Activated naive CD4-positive, alpha-beta T cell treated with anti-CD3 and anti-CD28 coated beads, Interleukin-2, amount 10 ng/mL, durations not matched to agents 7 days and 5 days (primary cell): ENCODE results near the gene TMEM242.

Experiments
- CTCF ChIA-PET: fragments of 350-600 bp; sonication (Branson Sonifier 250); formaldehyde crosslinking; loops from one replicate; lab custom pipeline; 2021; ENCODE audit warnings: antibody characterized with exemption; lab: Charles Lee
- DNase-seq: peaks from one replicate; pipeline ENCODE4 v3.0.0-alpha.2; 2020
- H3K27ac Mint-ChIP-seq: one replicate; pipeline ENCODE4 v1.8.0; 2021; ENCODE audit warnings: mild to moderate bottlenecking, moderate library complexity, mixed read lengths
- H3K27me3 Mint-ChIP-seq: one replicate; pipeline ENCODE4 v1.8.0; 2021; ENCODE audit warnings: mild to moderate bottlenecking, mixed read lengths
- H3K36me3 Mint-ChIP-seq: one replicate; pipeline ENCODE4 v1.8.0; 2021; ENCODE audit warnings: mixed read lengths
- H3K4me1 Mint-ChIP-seq: one replicate; pipeline ENCODE4 v1.8.0; 2021; ENCODE audit warnings: mixed read lengths
- H3K4me3 Mint-ChIP-seq: one replicate; pipeline ENCODE4 v1.8.0; 2021; ENCODE audit warnings: mild to moderate bottlenecking, moderate library complexity, mixed read lengths
- H3K9me3 Mint-ChIP-seq: one replicate; pipeline ENCODE4 v1.8.0; 2021; ENCODE audit warnings: mixed read lengths

The TMEM242 gene

DNA sequence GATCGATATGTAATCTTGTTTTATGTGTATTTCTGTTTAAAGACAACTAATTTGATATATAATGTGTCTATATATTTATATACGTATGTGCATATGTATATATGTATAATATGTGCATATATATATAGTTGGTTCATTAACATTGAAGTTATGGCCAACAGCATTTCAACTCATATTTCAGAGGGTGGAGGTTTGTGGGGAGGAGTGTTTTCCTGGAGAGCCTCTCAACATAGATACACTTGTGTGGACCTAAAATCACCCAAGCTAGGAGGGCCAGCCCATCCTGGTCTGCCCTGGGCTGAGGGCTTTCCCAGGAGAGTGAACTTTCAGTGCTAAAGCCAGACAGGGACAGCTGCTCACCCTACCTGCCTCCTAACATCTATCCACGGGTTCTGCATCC lies 68.8 kb downstream of the TMEM242 start:
- Mint-ChIP-seq H3K27ac (no peak overlapping the region), H3K4me1 (no peaks in the 10 kb centered on the region), H3K4me3 (no peak overlapping the region), H3K27me3 (peaks cover 54% of the 10 kb centered on the region), H3K9me3 (no peaks in the 10 kb centered on the region), H3K36me3 (no peaks in the 10 kb centered on the region)
- no peak for DNase-seq
- CTCF ChIA-PET: interaction anchor here (1.2 kb wide), 1 partner anchor 18 kb away, joined by 3 read pairs; no protein-coding TSS in a partner anchor

DNA sequence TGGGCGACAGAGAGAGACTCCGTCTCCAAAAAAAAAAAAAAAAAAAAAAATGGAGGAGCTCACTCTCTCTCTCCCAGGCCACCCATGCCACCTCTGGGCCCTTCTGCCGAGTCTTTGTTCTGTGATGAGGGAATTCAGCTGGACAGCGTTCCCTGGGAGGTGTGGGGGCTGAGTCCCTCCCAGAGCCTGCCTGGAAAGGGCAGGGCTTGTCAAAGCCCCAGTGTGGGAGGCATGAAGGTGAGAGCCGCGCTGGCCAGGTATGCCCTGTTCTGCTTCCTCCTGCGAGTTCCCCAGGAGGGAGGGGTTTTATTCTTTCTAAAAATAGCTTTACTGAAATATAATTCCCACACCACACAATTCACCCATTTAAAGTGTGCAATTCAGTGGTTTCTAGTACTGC lies 69.6 kb downstream of the TMEM242 start:
- CTCF ChIA-PET: interaction anchor here (1.2 kb wide), 1 partner anchor 19 kb away, joined by 3 read pairs; no protein-coding TSS in a partner anchor
- Mint-ChIP-seq H3K36me3 (no peaks in the 10 kb centered on the region), H3K9me3 (no peaks in the 10 kb centered on the region), H3K27me3 (peaks cover 57% of the 10 kb centered on the region), H3K4me3 (no peak overlapping the region), H3K4me1 (no peaks in the 10 kb centered on the region), H3K27ac (no peak overlapping the region)
- DNase-seq: no peak

GRCh38 chr6:157253017-157253416 lies 70.3 kb downstream of the TMEM242 start:
- Mint-ChIP-seq H3K27me3 (peaks cover 54% of the 10 kb centered on the region), H3K36me3 (no peaks in the 10 kb centered on the region), H3K4me3 (no peak overlapping the region), H3K27ac (no peak overlapping the region), H3K4me1 (no peaks in the 10 kb centered on the region), H3K9me3 (peaks cover 3% of the 10 kb centered on the region)
- CTCF ChIA-PET: no interaction called here
- DNase-seq: no peak

- peaks cover 4% of the 10 kb centered on the region for H3K9me3 Mint-ChIP-seq
- H3K27ac Mint-ChIP-seq: no peak overlapping the region
- no peaks in the 10 kb centered on the region for H3K4me1 Mint-ChIP-seq
- no peak overlapping the region for H3K4me3 Mint-ChIP-seq
- H3K36me3 Mint-ChIP-seq: no peaks in the 10 kb centered on the region
- CTCF ChIA-PET: no interaction called here
- no peak for DNase-seq
- H3K27me3 Mint-ChIP-seq: peaks cover 50% of the 10 kb centered on the region
Measured at GRCh38 chr6:157251586-157252247, 71.6 kb downstream of the TMEM242 start.

DNA sequence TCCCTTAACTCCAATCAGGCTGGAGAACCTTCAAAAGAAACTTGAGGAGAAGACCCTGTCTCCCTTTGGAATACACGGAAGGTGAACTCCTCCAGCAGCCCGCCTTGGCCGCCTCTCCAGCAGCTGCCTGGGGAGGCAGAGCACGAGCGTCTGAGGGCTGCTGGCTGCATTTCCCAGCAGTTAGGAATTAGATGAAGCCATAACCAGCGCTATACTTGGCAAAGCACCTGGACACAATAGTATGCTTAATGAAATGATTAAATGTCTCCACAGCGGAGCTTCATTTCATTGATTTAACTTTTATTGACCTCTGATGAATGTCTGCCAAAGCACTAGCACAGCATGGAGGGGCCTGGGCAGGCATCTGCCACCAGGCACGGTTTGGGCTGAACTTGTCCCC lies 73.5 kb downstream of the TMEM242 start:
- peaks cover 4% of the 10 kb centered on the region for H3K9me3 Mint-ChIP-seq
- no peaks in the 10 kb centered on the region for H3K4me1 Mint-ChIP-seq
- H3K27ac Mint-ChIP-seq: no peak overlapping the region
- DNase-seq: no peak
- peaks cover 46% of the 10 kb centered on the region for H3K27me3 Mint-ChIP-seq
- CTCF ChIA-PET: interaction anchor here (0.6 kb wide), 1 partner anchor 128 kb away, joined by 3 read pairs; no protein-coding TSS in a partner anchor
- no peak overlapping the region for H3K4me3 Mint-ChIP-seq
- no peaks in the 10 kb centered on the region for H3K36me3 Mint-ChIP-seq

DNA sequence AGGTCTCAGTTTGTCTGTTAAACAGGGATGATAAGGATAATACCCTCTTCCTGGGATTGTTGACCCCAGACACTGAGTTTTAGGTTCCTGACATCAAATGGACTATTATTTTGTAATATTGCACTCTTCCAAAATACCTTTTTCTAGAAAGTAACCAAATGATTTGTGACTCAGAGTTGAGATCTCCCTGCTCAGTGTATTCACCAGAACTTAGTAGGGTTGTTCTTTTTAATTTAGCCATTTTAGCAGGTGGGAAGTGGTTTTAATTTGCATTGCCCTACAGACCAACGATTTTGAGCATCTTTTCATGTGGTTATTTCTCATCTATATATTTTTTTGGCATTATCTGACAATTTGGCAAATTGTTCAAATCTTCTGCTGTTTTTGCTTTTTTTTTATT lies 75.1 kb downstream of the TMEM242 start:
- H3K36me3 Mint-ChIP-seq: no peaks in the 10 kb centered on the region
- CTCF ChIA-PET: no interaction called here

GRCh38 chr6:157246771-157247484 lies 76.4 kb downstream of the TMEM242 start:
- no peaks in the 10 kb centered on the region for H3K36me3 Mint-ChIP-seq
- DNase-seq: no peak
- no peak overlapping the region for H3K4me3 Mint-ChIP-seq
- H3K9me3 Mint-ChIP-seq: peaks cover 4% of the 10 kb centered on the region
- CTCF ChIA-PET: no interaction called here
- H3K27ac Mint-ChIP-seq: no peak overlapping the region
- H3K4me1 Mint-ChIP-seq: peaks cover 2% of the 10 kb centered on the region
- peaks cover 56% of the 10 kb centered on the region for H3K27me3 Mint-ChIP-seq

More for the DNA sequence above, 75.1 kb downstream of the TMEM242 start:
- Mint-ChIP-seq H3K27ac (no peak overlapping the region), H3K4me3 (no peak overlapping the region), H3K27me3 (peaks cover 52% of the 10 kb centered on the region), H3K9me3 (peaks cover 4% of the 10 kb centered on the region), H3K4me1 (no peaks in the 10 kb centered on the region)
- DNase-seq: no peak

GRCh38 chr6:157246048-157246630 lies 77.2 kb downstream of the TMEM242 start:
- Mint-ChIP-seq H3K36me3 (no peaks in the 10 kb centered on the region), H3K9me3 (peaks cover 4% of the 10 kb centered on the region), H3K4me3 (no peak overlapping the region), H3K4me1 (peaks cover 2% of the 10 kb centered on the region), H3K27ac (no peak overlapping the region), H3K27me3 (peaks cover 60% of the 10 kb centered on the region)
- DNase-seq: no peak
- CTCF ChIA-PET: interaction anchor here (1.5 kb wide), 1 partner anchor 65 kb away, joined by 3 read pairs; no protein-coding TSS in a partner anchor

DNA sequence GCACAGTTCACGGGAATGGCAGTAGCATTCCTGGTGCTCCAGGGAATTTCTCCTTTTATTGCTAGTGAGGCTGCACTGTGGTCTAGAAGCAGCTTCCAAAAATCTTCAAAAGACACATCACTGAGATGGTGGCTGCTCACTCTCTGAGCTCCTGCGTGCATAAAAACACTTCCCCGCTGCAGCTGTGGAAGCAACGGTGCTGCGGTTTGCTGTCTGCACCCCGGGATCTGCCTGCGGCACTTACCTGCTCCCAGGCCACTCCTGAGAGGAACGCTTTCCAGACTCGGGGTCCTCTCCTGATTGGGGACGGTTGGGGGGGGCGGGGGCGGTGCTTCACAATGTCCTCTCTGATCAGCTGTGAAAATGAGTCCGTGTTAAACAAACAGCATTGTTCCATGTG lies 77.9 kb downstream of the TMEM242 start:
- Mint-ChIP-seq H3K9me3 (peaks cover 4% of the 10 kb centered on the region), H3K27ac (no peak overlapping the region), H3K36me3 (no peaks in the 10 kb centered on the region), H3K4me3 (no peak overlapping the region), H3K4me1 (peaks cover 5% of the 10 kb centered on the region), H3K27me3 (peaks cover 54% of the 10 kb centered on the region)
- DNase-seq: no peak
- CTCF ChIA-PET: interaction anchor here (1.5 kb wide), 1 partner anchor 65 kb away, joined by 3 read pairs; no protein-coding TSS in a partner anchor

- Mint-ChIP-seq H3K4me3 (no peak overlapping the region), H3K4me1 (peaks cover 12% of the 10 kb centered on the region), H3K9me3 (peaks cover 4% of the 10 kb centered on the region), H3K27ac (no peak overlapping the region), H3K27me3 (peaks cover 52% of the 10 kb centered on the region), H3K36me3 (no peaks in the 10 kb centered on the region)
- CTCF ChIA-PET: interaction anchor here (1.1 to 1.5 kb wide), 2 partner anchors 9 to 64 kb away, joined by 3 read pairs; no protein-coding TSS in a partner anchor
- DNase-seq: no peak
Measured at GRCh38 chr6:157244780-157245179, 78.5 kb downstream of the TMEM242 start.

DNA sequence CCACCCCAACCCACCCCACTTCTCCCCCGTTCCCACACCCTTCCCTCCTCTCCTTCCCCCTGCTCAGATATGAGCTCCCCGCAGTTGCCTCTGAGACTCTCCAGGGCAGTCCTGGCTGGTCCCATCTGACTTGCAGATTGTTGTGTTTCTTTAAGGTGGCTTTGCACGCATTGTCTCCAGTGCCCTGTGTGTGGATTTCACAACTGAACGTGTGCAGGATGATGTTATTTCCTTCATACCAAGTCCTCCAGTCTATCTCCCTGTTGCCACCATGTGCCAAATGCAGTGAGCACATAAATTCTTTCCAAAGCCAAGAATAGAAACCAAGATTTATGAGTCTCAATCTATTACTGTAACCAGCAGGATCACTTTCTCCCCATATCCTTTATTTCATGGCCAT lies 79.1 kb downstream of the TMEM242 start:
- Mint-ChIP-seq H3K9me3 (peaks cover 4% of the 10 kb centered on the region), H3K4me3 (no peak overlapping the region), H3K4me1 (peaks cover 14% of the 10 kb centered on the region), H3K27me3 (peaks cover 52% of the 10 kb centered on the region), H3K27ac (no peak overlapping the region), H3K36me3 (no peaks in the 10 kb centered on the region)
- no peak for DNase-seq
- CTCF ChIA-PET: interaction anchor here (1.1 kb wide), 1 partner anchor 9 kb away, joined by 3 read pairs; no protein-coding TSS in a partner anchor

- Mint-ChIP-seq H3K27ac (no peak overlapping the region), H3K4me3 (no peak overlapping the region), H3K9me3 (no peaks in the 10 kb centered on the region), H3K27me3 (peaks cover 56% of the 10 kb centered on the region), H3K4me1 (peaks cover 14% of the 10 kb centered on the region), H3K36me3 (no peaks in the 10 kb centered on the region)
- CTCF ChIA-PET: no interaction called here
- no peak for DNase-seq
Measured at GRCh38 chr6:157242791-157243190, 80.5 kb downstream of the TMEM242 start.

- no peak overlapping the region for H3K4me3 Mint-ChIP-seq
- H3K4me1 Mint-ChIP-seq: peaks cover 19% of the 10 kb centered on the region
- H3K36me3 Mint-ChIP-seq: no peaks in the 10 kb centered on the region
- no peak for DNase-seq
- H3K27me3 Mint-ChIP-seq: peaks cover 68% of the 10 kb centered on the region
- H3K9me3 Mint-ChIP-seq: no peaks in the 10 kb centered on the region
- CTCF ChIA-PET: no interaction called here
- no peak overlapping the region for H3K27ac Mint-ChIP-seq
Measured at GRCh38 chr6:157240960-157241311, 82.4 kb downstream of the TMEM242 start.
